Esophagus muscularis mucosa (tissue), 4 donors: ENCODE results near the gene ANO4. TPM values are rescaled to one million over a fixed set of nuclear protein-coding genes. Genes with fewer than 3 reads are reported as not detected.

Experiments used
- DNase-seq: peaks from one replicate; pipeline ENCODE4 v3.0.0-alpha.2; 2017; ENCODE audit errors: extremely low spot score
- H3K27ac ChIP-seq, 4 donors: fragments of 200-600 bp; sonication (generic); replicated peaks in 1 of 4; 1 replicate in 3 of 4; 2 replicates in 1 of 4; pipeline ENCODE4 v1.5.1; 2016 to 2019; ENCODE audit warnings: mild to moderate bottlenecking in 1 of 4
- H3K27me3 ChIP-seq, 4 donors: fragments of 200-600 bp; sonication (generic); one replicate each; pipeline versions ENCODE4 v1.5.1 to v1.6.0; 2016 to 2019
- H3K36me3 ChIP-seq, 4 donors: fragments of 200-600 bp; sonication (generic); one replicate each; pipeline ENCODE4 v1.5.1; 2016 to 2019
- H3K4me1 ChIP-seq, 4 donors: fragments of 200-600 bp; sonication (generic); one replicate each; pipeline ENCODE4 v1.5.1; 2016 to 2019
- H3K4me3 ChIP-seq, 4 donors: fragments of 200-600 bp; sonication (generic); 1 replicate in 2 of 4; 2 replicates in 2 of 4; pipeline ENCODE4 v1.5.1; 2016 to 2019; ENCODE audit warnings: mild to moderate bottlenecking in 4 of 4, moderate library complexity in 1 of 4
- H3K9me3 ChIP-seq, 4 donors: fragments of 200-600 bp; sonication (generic); 1 replicate in 3 of 4; 2 replicates in 1 of 4; pipeline ENCODE4 v1.5.1; 2016 to 2019
- EP300 ChIP-seq: sonication (generic); formaldehyde crosslinking; IDR thresholded peaks from one replicate; pipeline ENCODE4 v1.6.1; 2017; ENCODE audit warnings: antibody characterized with exemption
- POLR2A ChIP-seq: fragments of 450-650 bp; IDR thresholded peaks from one replicate; pipeline ENCODE4 v1.6.1; 2017; ENCODE audit warnings: antibody characterized with exemption, moderate library complexity, mild to moderate bottlenecking, low read depth
- POLR2AphosphoS5 ChIP-seq, 2 donors: sonication (generic); formaldehyde crosslinking; IDR thresholded peaks; one replicate each; pipeline ENCODE4 v1.6.1; 2017; ENCODE audit warnings: antibody characterized with exemption in 2 of 2
- WGBS: methylation state at CpG from one replicate; pipeline ENCODE4 v1.1.5; 2018; 5-methylcytosine and 5-hydroxymethylcytosine counted together
- intact Hi-C: fragments of 100-400 bp; cut with DNase I; formaldehyde crosslinking; loops from one replicate; pipeline ENCODE4 v1.15.1; 2023
- total RNA-seq, 4 donors: library from RNA; depleted of rRNA; stranded (reverse); fragments of >200 nt; gene quantifications; one replicate each; pipeline versions ENCODE4 v1.1.0 to v1.2.1, GENCODE V29; 2016
- TF ChIP-seq, protein P1 (sequence below), 3 experiments: fragments of 200-600 bp in 2 of 3; fragments of 450-650 bp in 1 of 3; sonication (generic) in 2 of 3; IDR thresholded peaks; one replicate each; pipeline ENCODE4 v1.5.1; 2017 to 2019; ENCODE audit warnings: antibody characterized with exemption in 3 of 3, mild to moderate bottlenecking in 2 of 3, moderate library complexity in 1 of 3

ANO4 gene
- total RNA-seq, 4 donors from 2014 or later, result 0.06 to 0.17 TPM; not detected in 2

DNA sequence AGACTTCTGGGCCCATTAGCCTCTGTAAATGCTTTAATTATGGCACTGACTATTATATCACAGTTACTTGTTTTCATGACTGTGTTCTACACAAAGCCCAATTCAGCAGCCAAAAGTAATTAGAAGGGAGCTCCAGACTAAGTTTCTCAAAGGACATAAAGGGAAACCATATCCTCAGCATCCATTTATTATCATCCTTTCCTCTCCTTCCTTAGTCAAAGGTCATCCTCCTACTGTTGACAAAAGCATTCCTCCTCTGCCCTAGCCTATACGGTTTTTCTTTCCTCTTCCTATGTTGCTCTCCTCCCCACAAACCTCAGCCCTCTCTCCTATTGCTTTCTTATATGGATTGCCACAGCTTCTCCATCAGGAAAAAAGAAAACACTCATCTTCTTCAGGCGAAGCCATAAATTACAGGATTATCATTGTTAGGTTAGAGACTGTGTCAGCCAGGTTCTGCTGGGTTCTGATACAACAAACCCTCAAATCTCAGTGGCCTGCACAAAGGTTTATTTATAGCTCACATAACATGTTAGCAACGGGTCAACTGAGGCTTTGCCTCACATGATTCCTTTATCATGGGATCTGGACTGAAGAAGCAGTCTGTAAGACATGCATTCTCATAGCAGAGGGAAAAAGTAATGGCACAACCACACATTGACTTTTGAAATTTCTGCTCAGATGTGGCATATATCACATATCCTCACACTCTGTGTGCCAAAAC lies 208.3 kb downstream of the ANO4 start:
- intact Hi-C loops, result no loop called here
- no peaks in the 10 kb centered on the region for H3K4me1 ChIP-seq
- no peaks in the 10 kb centered on the region for H3K36me3 ChIP-seq
- H3K27ac ChIP-seq, result no peak overlapping the region
- DNase-seq, result no peak
- H3K4me3 ChIP-seq, result no peak overlapping the region
- no peaks in the 10 kb centered on the region for H3K27me3 ChIP-seq
- no peaks in the 10 kb centered on the region for H3K9me3 ChIP-seq
- WGBS, result 45% methylated on average over 3 of the region's 3 CpGs
- TF ChIP-seq POLR2AphosphoS5 (IDR thresholded peaks at IDR 0.05) (no peak), EP300 (no peak), POLR2A (no peak)
- TF ChIP-seq, protein P1, sequence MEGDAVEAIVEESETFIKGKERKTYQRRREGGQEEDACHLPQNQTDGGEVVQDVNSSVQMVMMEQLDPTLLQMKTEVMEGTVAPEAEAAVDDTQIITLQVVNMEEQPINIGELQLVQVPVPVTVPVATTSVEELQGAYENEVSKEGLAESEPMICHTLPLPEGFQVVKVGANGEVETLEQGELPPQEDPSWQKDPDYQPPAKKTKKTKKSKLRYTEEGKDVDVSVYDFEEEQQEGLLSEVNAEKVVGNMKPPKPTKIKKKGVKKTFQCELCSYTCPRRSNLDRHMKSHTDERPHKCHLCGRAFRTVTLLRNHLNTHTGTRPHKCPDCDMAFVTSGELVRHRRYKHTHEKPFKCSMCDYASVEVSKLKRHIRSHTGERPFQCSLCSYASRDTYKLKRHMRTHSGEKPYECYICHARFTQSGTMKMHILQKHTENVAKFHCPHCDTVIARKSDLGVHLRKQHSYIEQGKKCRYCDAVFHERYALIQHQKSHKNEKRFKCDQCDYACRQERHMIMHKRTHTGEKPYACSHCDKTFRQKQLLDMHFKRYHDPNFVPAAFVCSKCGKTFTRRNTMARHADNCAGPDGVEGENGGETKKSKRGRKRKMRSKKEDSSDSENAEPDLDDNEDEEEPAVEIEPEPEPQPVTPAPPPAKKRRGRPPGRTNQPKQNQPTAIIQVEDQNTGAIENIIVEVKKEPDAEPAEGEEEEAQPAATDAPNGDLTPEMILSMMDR (IDR thresholded peaks at IDR 0.05), result no peak

DNA sequence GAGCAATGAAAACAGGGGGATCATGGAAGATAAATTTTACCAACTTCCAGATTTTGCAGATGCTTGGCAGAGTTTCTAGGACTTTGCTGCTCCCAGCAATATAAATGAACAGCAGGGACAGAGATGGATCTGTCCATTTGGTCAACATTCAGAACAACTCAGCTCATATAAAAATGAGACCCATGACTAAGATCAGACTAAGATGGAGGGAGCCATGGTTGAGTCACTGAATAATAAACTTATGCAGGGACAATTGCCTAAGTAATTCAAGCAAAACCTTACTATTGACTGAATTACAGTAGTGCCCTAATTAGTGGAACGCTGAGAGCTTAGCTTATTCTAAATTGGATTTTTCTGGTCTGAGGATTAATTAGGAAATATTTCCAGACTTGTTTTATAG lies 210.3 kb downstream of the ANO4 start:
- 90% methylated on average over 1 of the region's 1 CpG for WGBS

DNA sequence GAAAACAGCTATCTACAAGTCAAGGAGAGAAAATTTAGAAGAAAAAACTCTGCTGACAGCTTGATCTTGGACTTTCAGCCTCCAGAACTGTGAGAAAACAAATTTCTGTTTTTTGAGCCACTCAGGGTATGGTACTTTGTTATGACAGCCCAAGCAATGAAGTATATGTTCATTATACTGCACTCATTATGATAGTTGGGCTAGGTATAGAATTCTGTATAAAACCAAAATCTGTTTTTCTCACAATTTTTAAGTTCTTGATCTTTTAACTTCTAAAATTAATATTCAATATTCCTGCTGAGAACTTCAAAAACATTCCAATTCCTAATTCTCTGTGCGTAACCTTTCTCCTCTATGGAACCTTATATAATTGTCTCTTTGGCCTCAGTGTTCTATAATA lies 214.7 kb downstream of the ANO4 start:
- H3K4me1 ChIP-seq, result no peaks in the 10 kb centered on the region
- DNase-seq, result no peak
- H3K4me3 ChIP-seq, result no peak overlapping the region
- 100% methylated on average over 1 of the region's 1 CpG for WGBS
- H3K27ac ChIP-seq, result no peak overlapping the region
- H3K27me3 ChIP-seq, result no peaks in the 10 kb centered on the region
- intact Hi-C loops, result no loop called here
- TF ChIP-seq EP300 (no peak), POLR2A (no peak), POLR2AphosphoS5 (IDR thresholded peaks at IDR 0.05) (no peak)
- TF ChIP-seq, protein P1 (IDR thresholded peaks at IDR 0.05), result no peak
- no peaks in the 10 kb centered on the region for H3K36me3 ChIP-seq
- H3K9me3 ChIP-seq, result peaks cover 0 to 17% (median 2%) of the 10 kb centered on the region in 4 donors

More for the DNA sequence above, 210.3 kb downstream of the ANO4 start:
- Histone ChIP-seq H3K27me3 (no peaks in the 10 kb centered on the region), H3K4me1 (no peaks in the 10 kb centered on the region), H3K27ac (no peak overlapping the region), H3K36me3 (no peaks in the 10 kb centered on the region), H3K9me3 (peaks cover 0 to 14% (median 0%) of the 10 kb centered on the region in 4 donors), H3K4me3 (no peak overlapping the region)
- no peak for DNase-seq
- no peak for TF ChIP-seq POLR2A
- TF ChIP-seq, protein P1 (IDR thresholded peaks at IDR 0.05), result no peak
- TF ChIP-seq EP300, result no peak
- TF ChIP-seq POLR2AphosphoS5 (IDR thresholded peaks at IDR 0.05), result no peak
- intact Hi-C loops, result no loop called here

DNA sequence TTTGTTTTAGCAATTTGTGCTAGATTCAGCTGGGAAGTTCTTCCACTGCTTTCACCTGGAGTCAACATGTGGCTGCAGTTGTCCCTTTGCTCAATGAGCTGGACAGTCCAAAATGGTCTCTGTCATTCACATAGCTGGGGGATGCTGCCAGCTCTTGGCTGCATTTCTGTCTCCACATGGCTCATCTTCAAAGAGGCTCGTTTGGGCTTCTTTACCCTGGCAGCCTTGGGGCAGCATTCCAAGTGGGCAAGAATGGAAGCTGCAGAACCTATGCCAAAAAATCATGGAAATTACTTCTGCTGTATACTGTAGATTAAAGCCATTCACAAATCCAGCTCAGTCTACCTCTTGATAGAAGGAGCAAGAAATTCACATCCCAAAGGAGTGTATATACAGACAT lies 216.3 kb downstream of the ANO4 start:
- Histone ChIP-seq H3K9me3 (peaks cover 0 to 17% (median 2%) of the 10 kb centered on the region in 4 donors), H3K4me3 (no peak overlapping the region), H3K27me3 (no peaks in the 10 kb centered on the region), H3K27ac (no peak overlapping the region), H3K4me1 (no peaks in the 10 kb centered on the region), H3K36me3 (no peaks in the 10 kb centered on the region)
- intact Hi-C loops, result no loop called here
- 6% methylated on average over 1 of the region's 1 CpG for WGBS
- DNase-seq, result no peak
- TF ChIP-seq POLR2AphosphoS5 (IDR thresholded peaks at IDR 0.05), result no peak
- no peak for TF ChIP-seq EP300
- TF ChIP-seq, protein P1 (IDR thresholded peaks at IDR 0.05), result no peak
- no peak for TF ChIP-seq POLR2A
